Immature natural killer cell (primary cell): ENCODE measurements around the gene TMEM82. TPM values are rescaled to one million over a fixed set of nuclear protein-coding genes. Genes with fewer than 3 reads are reported as not detected.
A peak's percentile ranks its signal among the peaks of the same experiment; 100 is the strongest.

Experiments used
- DNase-seq, 3 donors: peaks; one replicate each; pipeline ENCODE4 v3.0.0; 2022; ENCODE audit warnings: mixed read lengths in 1 of 3
- H3K27ac Mint-ChIP-seq, 6 donors: one replicate each; pipeline ENCODE4 v1.8.0; 2020; ENCODE audit warnings: mixed read lengths in 6 of 6, mild to moderate bottlenecking in 5 of 6, inconsistent platforms in 4 of 6, moderate library complexity in 3 of 6
- H3K27me3 Mint-ChIP-seq, 3 donors: one replicate each; pipeline ENCODE4 v1.8.0; 2020 to 2021; ENCODE audit warnings: low read depth in 3 of 3, mild to moderate bottlenecking in 3 of 3, mixed read lengths in 3 of 3, moderate library complexity in 3 of 3, inconsistent platforms in 1 of 3
- H3K36me3 Mint-ChIP-seq, 3 donors: one replicate each; pipeline ENCODE4 v1.8.0; 2020; ENCODE audit warnings: mixed read lengths in 3 of 3, inconsistent platforms in 2 of 3, mild to moderate bottlenecking in 2 of 3
- H3K4me1 Mint-ChIP-seq, 2 donors: one replicate each; pipeline ENCODE4 v1.8.0; 2020; ENCODE audit warnings: inconsistent platforms in 2 of 2, mild to moderate bottlenecking in 2 of 2, mixed read lengths in 2 of 2, moderate library complexity in 1 of 2
- H3K4me3 Mint-ChIP-seq, 5 donors: one replicate each; pipeline ENCODE4 v1.8.0; 2020; ENCODE audit warnings: mild to moderate bottlenecking in 5 of 5, mixed read lengths in 5 of 5, inconsistent platforms in 3 of 5, moderate library complexity in 3 of 5
- H3K9me3 Mint-ChIP-seq, 6 donors: one replicate each; pipeline ENCODE4 v1.8.0; 2020; ENCODE audit warnings: mild to moderate bottlenecking in 6 of 6, mixed read lengths in 6 of 6, inconsistent platforms in 4 of 6, moderate library complexity in 3 of 6
- polyA plus RNA-seq, 3 donors: library from polyadenylated mRNA; unstranded; fragments of 300-500 nt; fragmentation: Illumina TruSeq; gene quantifications; one replicate each; pipeline ENCODE4 v1.2.3, GENCODE V29; 2021

TMEM82 gene
- polyA plus RNA-seq, 3 donors from 2014 or later: not detected

GRCh38 chr1:15708486-15709137 is 33.7 kb upstream of the TMEM82 start:
- Mint-ChIP-seq H3K27me3 (peaks cover 0 to 5% (median 3%) of the 10 kb centered on the region in 3 donors), H3K9me3 (no peaks in the 10 kb centered on the region), H3K27ac (no peak overlapping the region), H3K4me3 (no peak overlapping the region), H3K36me3 (peaks cover 0 to 7% (median 0%) of the 10 kb centered on the region in 3 donors), H3K4me1 (peaks cover 16 to 24% of the 10 kb centered on the region in 2 donors)
- DNase-seq: no peak

GRCh38 chr1:15709226-15709625 is 33.1 kb upstream of the TMEM82 start:
- Mint-ChIP-seq H3K27ac (no peak overlapping the region), H3K36me3 (peaks cover 0 to 7% (median 0%) of the 10 kb centered on the region in 3 donors)

GRCh38 chr1:15712168-15712567 is 30.1 kb upstream of the TMEM82 start:
- H3K27ac Mint-ChIP-seq: no peak overlapping the region

More at GRCh38 chr1:15709226-15709625, 33.1 kb upstream of the TMEM82 start:
- Mint-ChIP-seq H3K4me1 (peaks cover 15 to 25% of the 10 kb centered on the region in 2 donors), H3K4me3 (no peak overlapping the region), H3K9me3 (no peaks in the 10 kb centered on the region), H3K27me3 (peaks cover 0 to 5% (median 3%) of the 10 kb centered on the region in 3 donors)
- no peak for DNase-seq

DNA sequence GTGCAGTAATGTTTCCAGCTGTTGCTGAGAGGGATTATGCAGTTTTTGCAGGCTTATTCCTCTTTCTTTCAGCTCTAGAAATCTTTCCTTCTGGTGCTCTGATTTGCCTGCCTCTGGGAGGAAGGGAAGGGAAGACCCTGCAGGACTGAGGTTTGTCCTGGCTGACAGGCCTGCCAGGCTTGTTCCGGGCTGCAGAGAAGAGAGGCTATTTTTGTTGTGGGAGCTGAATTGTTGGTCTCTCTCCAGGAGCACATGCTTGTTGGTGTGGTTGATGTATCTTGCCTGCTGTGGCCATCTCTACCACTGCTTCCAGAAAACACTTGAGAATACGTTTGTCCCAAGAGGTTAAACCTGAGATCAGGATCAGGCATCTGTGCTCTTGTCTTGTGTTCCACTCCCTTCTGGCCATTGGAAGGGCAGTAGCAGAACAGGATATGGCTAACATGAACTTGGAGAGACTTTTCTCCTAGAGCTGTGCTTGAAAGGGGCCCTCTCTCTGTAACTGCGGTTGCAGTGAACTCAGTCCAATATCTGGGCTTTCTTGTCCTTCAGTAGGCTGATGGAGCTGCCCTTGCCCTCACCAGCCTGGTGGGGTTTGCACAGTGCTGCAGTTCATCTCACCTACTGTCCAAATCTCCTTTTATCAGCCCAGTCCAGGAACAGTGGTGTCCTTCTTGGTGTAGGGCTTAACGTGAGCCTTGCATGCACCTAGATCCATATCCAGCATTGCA is 27.7 kb upstream of the TMEM82 start:
- Mint-ChIP-seq H3K4me3 (no peak overlapping the region), H3K27me3 (no peaks in the 10 kb centered on the region), H3K27ac (peak overlapping the region in 2 of 6 donors; percentile 14 to 34), H3K9me3 (no peaks in the 10 kb centered on the region), H3K36me3 (peaks cover 0 to 2% (median 1%) of the 10 kb centered on the region in 3 donors), H3K4me1 (peaks cover 12 to 24% of the 10 kb centered on the region in 2 donors)
- no peak for DNase-seq

More at GRCh38 chr1:15712168-15712567, 30.1 kb upstream of the TMEM82 start:
- Mint-ChIP-seq H3K4me3 (peak overlapping the region in 1 of 5 donors; percentile 30), H3K27me3 (peaks cover 0 to 3% (median 0%) of the 10 kb centered on the region in 3 donors), H3K4me1 (peaks cover 12 to 27% of the 10 kb centered on the region in 2 donors), H3K36me3 (no peaks in the 10 kb centered on the region), H3K9me3 (no peaks in the 10 kb centered on the region)
- no peak for DNase-seq

GRCh38 chr1:15717418-15718125 is 24.7 kb upstream of the TMEM82 start:
- Mint-ChIP-seq H3K4me3 (no peak overlapping the region), H3K36me3 (peaks cover 0 to 8% (median 7%) of the 10 kb centered on the region in 3 donors), H3K4me1 (peaks cover 3 to 8% of the 10 kb centered on the region in 2 donors), H3K9me3 (no peaks in the 10 kb centered on the region), H3K27me3 (no peaks in the 10 kb centered on the region), H3K27ac (no peak overlapping the region)
- no peak for DNase-seq

GRCh38 chr1:15718199-15718601 is 24.1 kb upstream of the TMEM82 start:
- Mint-ChIP-seq H3K27me3 (peaks cover 0 to 3% (median 2%) of the 10 kb centered on the region in 3 donors), H3K9me3 (no peaks in the 10 kb centered on the region), H3K4me1 (peaks cover 2 to 8% of the 10 kb centered on the region in 2 donors), H3K27ac (no peak overlapping the region), H3K4me3 (no peak overlapping the region), H3K36me3 (peaks cover 0 to 13% (median 10%) of the 10 kb centered on the region in 3 donors)
- DNase-seq: no peak

DNA sequence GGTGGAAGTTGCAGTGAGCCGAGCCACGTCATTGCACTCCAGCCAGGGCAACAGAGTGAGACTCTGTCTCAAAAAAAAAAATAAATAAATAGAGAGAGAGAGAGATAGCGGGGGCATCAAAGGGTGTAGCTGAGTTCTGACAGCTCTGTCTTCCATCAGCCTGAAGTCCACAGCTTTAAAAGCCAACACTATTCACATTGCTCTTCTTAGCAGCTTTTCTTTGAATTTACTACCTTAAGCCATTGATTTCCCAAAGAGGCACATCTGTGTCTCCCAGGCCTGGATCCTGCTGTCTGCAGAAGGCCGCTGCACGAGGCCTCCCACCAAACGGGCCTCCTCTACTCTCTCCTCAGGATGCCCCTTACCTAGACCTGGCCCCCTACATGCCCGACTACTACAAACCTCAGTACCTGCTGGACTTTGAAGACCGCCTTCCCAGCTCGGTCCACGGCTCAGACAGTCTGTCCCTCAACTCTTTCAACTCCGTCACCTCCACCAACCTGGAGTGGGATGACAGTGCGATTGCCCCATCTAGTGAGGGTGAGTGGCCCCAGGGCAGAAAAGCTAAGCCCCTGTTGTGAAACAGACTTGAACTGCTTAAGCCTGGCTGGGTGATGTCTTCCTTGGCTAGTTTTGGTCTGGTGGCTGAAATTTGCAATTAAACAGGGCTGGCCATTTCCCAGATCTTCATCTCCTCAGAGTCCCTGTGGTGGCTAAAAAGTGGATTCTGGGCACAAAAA is 22.7 kb upstream of the TMEM82 start:
- no peak overlapping the region for H3K27ac Mint-ChIP-seq
- peaks cover 0 to 3% of the 10 kb centered on the region in 2 donors for H3K4me1 Mint-ChIP-seq
- H3K27me3 Mint-ChIP-seq: peaks cover 0 to 3% (median 2%) of the 10 kb centered on the region in 3 donors
- peaks cover 0 to 13% (median 10%) of the 10 kb centered on the region in 3 donors for H3K36me3 Mint-ChIP-seq
- no peaks in the 10 kb centered on the region for H3K9me3 Mint-ChIP-seq
- no peak for DNase-seq
- no peak overlapping the region for H3K4me3 Mint-ChIP-seq

DNA sequence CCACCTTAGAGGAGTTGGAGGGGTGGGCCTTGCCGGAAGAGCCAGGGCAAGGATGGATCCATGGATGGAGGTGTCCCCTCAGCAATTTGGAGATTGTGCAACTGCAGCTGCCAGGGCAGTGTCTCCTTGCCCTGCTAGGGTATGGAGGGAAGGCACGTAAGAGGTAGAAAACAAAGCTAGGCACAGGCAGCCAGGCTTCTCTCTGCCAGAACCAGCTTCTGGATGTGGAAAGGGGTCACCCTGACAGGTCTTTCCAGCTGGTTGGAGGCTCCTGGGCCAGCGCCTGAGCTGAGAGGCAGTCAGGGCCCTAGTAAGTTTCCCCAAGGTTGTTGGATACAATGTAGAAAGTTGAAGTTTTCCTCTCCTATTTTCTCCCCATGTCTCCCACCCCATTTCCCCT is 21.4 kb upstream of the TMEM82 start:
- H3K36me3 Mint-ChIP-seq: peaks cover 0 to 14% (median 10%) of the 10 kb centered on the region in 3 donors
- DNase-seq: no peak
- no peaks in the 10 kb centered on the region for H3K9me3 Mint-ChIP-seq
- H3K4me3 Mint-ChIP-seq: no peak overlapping the region
- no peaks in the 10 kb centered on the region for H3K4me1 Mint-ChIP-seq
- peaks cover 0 to 3% (median 2%) of the 10 kb centered on the region in 3 donors for H3K27me3 Mint-ChIP-seq
- H3K27ac Mint-ChIP-seq: no peak overlapping the region

- H3K27ac Mint-ChIP-seq: peak overlapping the region in 1 of 6 donors; percentile 45
- peaks cover 0 to 21% (median 10%) of the 10 kb centered on the region in 3 donors for H3K36me3 Mint-ChIP-seq
These were observed 19.9 kb upstream of the TMEM82 start for GRCh38 chr1:15722411-15722810.

DNA sequence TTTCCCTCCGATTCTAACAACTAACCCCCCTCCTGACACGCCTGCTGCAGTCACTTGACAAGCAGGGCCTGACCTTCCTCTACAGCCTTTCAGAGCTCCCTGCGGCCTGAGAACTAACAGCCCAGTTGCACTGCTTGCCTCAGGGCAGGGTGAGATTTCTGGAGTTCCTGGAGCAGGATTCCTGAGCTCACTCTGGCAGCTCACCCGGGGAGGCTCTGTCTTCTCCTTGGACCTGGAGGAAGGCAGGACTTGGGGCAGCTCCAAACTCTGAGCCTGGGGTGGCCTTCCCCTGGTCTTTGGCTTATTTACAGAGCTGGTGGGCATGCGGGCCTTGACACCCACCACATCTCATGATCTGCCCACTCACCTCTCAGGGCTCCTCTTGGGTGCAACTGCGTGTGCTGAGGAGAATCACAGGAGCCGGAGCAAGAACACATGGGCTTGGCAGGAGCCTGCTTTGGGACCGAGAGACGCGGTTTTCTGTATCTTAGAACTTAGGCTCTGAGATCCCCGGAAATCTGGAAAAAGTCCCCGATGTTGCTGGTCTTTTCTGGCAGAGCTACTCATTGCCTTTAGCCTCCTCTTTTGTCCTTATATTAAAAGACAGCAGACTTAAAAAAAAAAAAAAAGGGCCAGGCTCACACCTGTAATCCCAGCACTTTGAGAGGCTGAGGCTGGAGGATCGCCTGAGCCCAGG is 19.3 kb upstream of the TMEM82 start:
- H3K36me3 Mint-ChIP-seq: peaks cover 0 to 21% (median 10%) of the 10 kb centered on the region in 3 donors
- H3K27ac Mint-ChIP-seq: peak overlapping the region in 2 of 6 donors; percentile 22 to 45
- peaks cover 0 to 3% (median 2%) of the 10 kb centered on the region in 3 donors for H3K27me3 Mint-ChIP-seq
- H3K9me3 Mint-ChIP-seq: no peaks in the 10 kb centered on the region
- no peaks in the 10 kb centered on the region for H3K4me1 Mint-ChIP-seq
- no peak for DNase-seq
- H3K4me3 Mint-ChIP-seq: no peak overlapping the region

More at GRCh38 chr1:15722411-15722810, 19.9 kb upstream of the TMEM82 start:
- DNase-seq: no peak
- Mint-ChIP-seq H3K27me3 (peaks cover 0 to 3% (median 2%) of the 10 kb centered on the region in 3 donors), H3K4me3 (no peak overlapping the region), H3K4me1 (no peaks in the 10 kb centered on the region), H3K9me3 (no peaks in the 10 kb centered on the region)

DNA sequence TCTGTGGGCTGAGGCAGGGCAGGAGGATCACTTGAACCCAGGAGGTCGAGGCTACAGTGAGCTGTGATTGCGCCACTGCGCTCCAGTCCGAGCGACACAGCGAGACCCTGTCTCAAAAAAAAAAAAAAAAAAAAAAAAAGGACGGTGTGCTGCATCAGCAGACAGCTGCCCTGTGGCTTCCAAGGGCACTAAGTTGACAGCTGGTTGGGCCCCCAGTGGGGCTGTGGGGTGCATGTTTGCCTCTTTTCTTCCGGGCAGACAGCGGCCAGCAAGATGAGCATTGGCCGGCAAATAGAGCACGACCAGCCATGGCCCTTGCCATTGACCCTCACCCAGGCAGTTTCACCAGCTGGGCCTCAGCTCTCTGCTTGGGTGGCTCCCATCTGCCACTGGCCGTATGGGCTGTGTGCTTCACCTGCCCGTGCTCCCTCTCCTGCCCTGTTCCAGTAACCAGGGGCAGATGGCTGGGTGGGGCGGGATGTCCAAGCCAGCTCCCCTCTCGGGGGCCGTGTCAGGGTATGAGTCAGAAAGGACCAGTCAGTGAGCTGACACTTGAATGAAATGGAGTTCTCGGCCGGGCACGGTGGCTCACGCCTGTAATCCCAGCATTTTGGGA is 18.6 kb upstream of the TMEM82 start:
- H3K27ac Mint-ChIP-seq: no peak overlapping the region
- H3K9me3 Mint-ChIP-seq: no peaks in the 10 kb centered on the region
- no peaks in the 10 kb centered on the region for H3K4me1 Mint-ChIP-seq
- peaks cover 0 to 21% (median 10%) of the 10 kb centered on the region in 3 donors for H3K36me3 Mint-ChIP-seq
- no peak overlapping the region for H3K4me3 Mint-ChIP-seq
- DNase-seq: no peak
- H3K27me3 Mint-ChIP-seq: peaks cover 0 to 3% (median 2%) of the 10 kb centered on the region in 3 donors
